Activated CD8-positive, alpha-beta T cell treated with anti-CD3 and anti-CD28 coated beads for 36 hours (primary cell): ENCODE results near the gene PLPPR5. TPM values are rescaled to one million over a fixed set of nuclear protein-coding genes. Genes with fewer than 3 reads are reported as not detected.
A peak's percentile ranks its signal among the peaks of the same experiment; 100 is the strongest.

Source experiments
- ATAC-seq: fragments of 200-7000 bp; cut with Tn5 transposase; one replicate; pipeline ENCODE4 v1.10.0; 2021; ENCODE audit warnings: mild to moderate bottlenecking, moderate library complexity
- CTCF ChIA-PET: fragments of 350-600 bp; sonication (Branson Sonifier 250); formaldehyde crosslinking; loops from one replicate; lab custom pipeline; 2021; ENCODE audit warnings: antibody characterized with exemption; lab: Charles Lee
- POLR2A ChIA-PET: fragments of 350-600 bp; sonication (Branson Sonifier 250); formaldehyde crosslinking; loops from one replicate; lab custom pipeline; 2021; ENCODE audit warnings: antibody characterized with exemption; lab: Charles Lee
- DNase-seq: peaks from one replicate; pipeline ENCODE4 v3.0.0-alpha.2; 2020
- H3K27ac Mint-ChIP-seq: one replicate; pipeline ENCODE4 v1.8.0; 2021; ENCODE audit warnings: mild to moderate bottlenecking, mixed read lengths
- H3K27me3 Mint-ChIP-seq: one replicate; pipeline ENCODE4 v1.8.0; 2021; ENCODE audit warnings: mixed read lengths
- H3K36me3 Mint-ChIP-seq: one replicate; pipeline ENCODE4 v1.8.0; 2021; ENCODE audit warnings: low read depth, mixed read lengths
- H3K4me1 Mint-ChIP-seq: one replicate; pipeline ENCODE4 v1.8.0; 2021; ENCODE audit warnings: low read depth, mixed read lengths
- H3K4me3 Mint-ChIP-seq: one replicate; pipeline ENCODE4 v1.8.0; 2021; ENCODE audit warnings: mild to moderate bottlenecking, moderate library complexity, mixed read lengths
- H3K9me3 Mint-ChIP-seq: one replicate; pipeline ENCODE4 v1.8.0; 2021; ENCODE audit warnings: mixed read lengths
- intact Hi-C: fragments of 100-400 bp; cut with micrococcal nuclease; formaldehyde crosslinking; loops from one replicate; pipeline ENCODE4 v1.10.0; 2022
- total RNA-seq, 2 experiments: library from RNA; stranded (reverse); gene quantifications; one replicate each; pipeline ENCODE4 v1.2.3, GENCODE V29; 2021
- TF ChIP-seq, protein P1 (sequence below): fragments of 200-600 bp; IDR thresholded peaks from one replicate; pipeline ENCODE4 v1.8.0; 2022; ENCODE audit warnings: antibody characterized with exemption, mild to moderate bottlenecking

Gene PLPPR5
- total RNA-seq, 2 experiments from 2014 or later: 0.07 TPM

DNA sequence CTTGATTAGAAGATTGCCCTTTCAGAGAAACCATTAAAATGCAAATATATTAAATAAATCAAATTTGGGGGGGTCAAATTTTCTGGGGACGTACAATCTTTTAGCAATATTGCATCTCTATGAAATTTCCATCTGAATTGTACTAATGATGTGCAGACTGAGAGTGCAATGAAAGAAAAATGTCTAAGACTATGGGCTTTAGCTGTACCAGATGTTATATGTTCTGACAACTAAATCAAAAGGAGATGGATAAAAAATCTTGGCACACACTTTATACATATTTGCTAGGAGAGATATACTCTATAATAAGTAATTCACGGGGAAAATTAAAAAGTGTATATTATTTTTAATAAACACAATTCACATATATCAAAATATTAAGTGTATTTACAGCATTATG lies 13.0 kb upstream of the PLPPR5 start:
- H3K9me3 Mint-ChIP-seq: no peaks in the 10 kb centered on the region
- TF ChIP-seq, protein P1, sequence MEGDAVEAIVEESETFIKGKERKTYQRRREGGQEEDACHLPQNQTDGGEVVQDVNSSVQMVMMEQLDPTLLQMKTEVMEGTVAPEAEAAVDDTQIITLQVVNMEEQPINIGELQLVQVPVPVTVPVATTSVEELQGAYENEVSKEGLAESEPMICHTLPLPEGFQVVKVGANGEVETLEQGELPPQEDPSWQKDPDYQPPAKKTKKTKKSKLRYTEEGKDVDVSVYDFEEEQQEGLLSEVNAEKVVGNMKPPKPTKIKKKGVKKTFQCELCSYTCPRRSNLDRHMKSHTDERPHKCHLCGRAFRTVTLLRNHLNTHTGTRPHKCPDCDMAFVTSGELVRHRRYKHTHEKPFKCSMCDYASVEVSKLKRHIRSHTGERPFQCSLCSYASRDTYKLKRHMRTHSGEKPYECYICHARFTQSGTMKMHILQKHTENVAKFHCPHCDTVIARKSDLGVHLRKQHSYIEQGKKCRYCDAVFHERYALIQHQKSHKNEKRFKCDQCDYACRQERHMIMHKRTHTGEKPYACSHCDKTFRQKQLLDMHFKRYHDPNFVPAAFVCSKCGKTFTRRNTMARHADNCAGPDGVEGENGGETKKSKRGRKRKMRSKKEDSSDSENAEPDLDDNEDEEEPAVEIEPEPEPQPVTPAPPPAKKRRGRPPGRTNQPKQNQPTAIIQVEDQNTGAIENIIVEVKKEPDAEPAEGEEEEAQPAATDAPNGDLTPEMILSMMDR: no peak
- ATAC-seq (no peak), DNase-seq (no peak)
- peaks cover 3% of the 10 kb centered on the region for H3K27me3 Mint-ChIP-seq
- CTCF ChIA-PET: no interaction called here
- H3K36me3 Mint-ChIP-seq: no peaks in the 10 kb centered on the region
- no peak overlapping the region for H3K27ac Mint-ChIP-seq
- intact Hi-C loops: no loop called here
- no peaks in the 10 kb centered on the region for H3K4me1 Mint-ChIP-seq
- POLR2A ChIA-PET: no interaction called here
- no peak overlapping the region for H3K4me3 Mint-ChIP-seq

DNA sequence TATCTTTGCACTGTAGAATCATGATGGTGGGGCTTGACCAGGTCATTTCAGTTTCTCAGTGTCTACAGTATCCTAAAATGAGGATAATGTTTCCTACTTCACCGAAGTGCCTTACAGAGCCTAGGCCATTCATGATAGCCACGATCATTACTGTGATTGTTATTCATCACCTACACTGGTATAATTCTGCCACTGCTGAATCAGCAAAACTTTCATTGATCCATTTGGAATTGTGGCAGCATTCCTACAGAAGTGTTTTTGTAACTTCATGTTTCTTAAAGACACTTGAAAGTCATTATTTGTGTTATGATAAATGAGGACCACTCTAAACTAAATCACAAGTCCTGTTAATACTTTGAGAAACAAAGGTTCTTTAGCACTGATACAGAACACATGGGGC lies 6.0 kb upstream of the PLPPR5 start:
- Mint-ChIP-seq H3K27me3 (peaks cover 20% of the 10 kb centered on the region), H3K36me3 (no peaks in the 10 kb centered on the region), H3K4me3 (no peak overlapping the region), H3K9me3 (no peaks in the 10 kb centered on the region), H3K27ac (no peak overlapping the region), H3K4me1 (no peaks in the 10 kb centered on the region)
- ChIA-PET POLR2A (no interaction called here), CTCF (no interaction called here)
- no peak for ATAC-seq
- intact Hi-C loops: no loop called here
- TF ChIP-seq, protein P1: no peak
- DNase-seq: no peak

DNA sequence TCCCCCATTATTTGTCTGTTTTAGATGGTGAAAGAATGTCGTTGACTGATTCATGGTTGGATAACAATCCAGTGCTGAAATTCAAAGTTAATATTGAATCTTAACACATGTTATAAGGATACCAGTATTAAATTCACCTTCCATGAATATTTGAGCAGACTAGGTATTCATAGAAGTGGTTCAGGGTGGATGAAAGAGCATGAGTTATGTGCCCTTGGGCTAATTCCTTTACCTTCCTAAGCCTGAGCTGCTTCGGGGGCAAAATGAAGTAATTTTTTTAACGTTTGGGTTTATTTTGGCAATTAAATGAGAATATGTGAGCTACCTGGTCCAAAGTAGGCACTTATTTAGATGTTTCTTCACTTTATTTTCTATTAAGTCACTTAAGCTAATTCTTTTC lies 2.7 kb upstream of the PLPPR5 start:
- ChIA-PET CTCF (interaction anchor here (0.9 kb wide), 1 partner anchor 213 kb away, joined by 3 read pairs; no protein-coding TSS in a partner anchor), POLR2A (no interaction called here)
- DNase-seq (no peak), ATAC-seq (no peak)
- no peaks in the 10 kb centered on the region for H3K36me3 Mint-ChIP-seq
- no peaks in the 10 kb centered on the region for H3K9me3 Mint-ChIP-seq
- no peak overlapping the region for H3K27ac Mint-ChIP-seq
- H3K4me3 Mint-ChIP-seq: no peak overlapping the region
- peaks cover 40% of the 10 kb centered on the region for H3K27me3 Mint-ChIP-seq
- TF ChIP-seq, protein P1: no peak
- intact Hi-C loops: no loop called here
- H3K4me1 Mint-ChIP-seq: peaks cover 3% of the 10 kb centered on the region

DNA sequence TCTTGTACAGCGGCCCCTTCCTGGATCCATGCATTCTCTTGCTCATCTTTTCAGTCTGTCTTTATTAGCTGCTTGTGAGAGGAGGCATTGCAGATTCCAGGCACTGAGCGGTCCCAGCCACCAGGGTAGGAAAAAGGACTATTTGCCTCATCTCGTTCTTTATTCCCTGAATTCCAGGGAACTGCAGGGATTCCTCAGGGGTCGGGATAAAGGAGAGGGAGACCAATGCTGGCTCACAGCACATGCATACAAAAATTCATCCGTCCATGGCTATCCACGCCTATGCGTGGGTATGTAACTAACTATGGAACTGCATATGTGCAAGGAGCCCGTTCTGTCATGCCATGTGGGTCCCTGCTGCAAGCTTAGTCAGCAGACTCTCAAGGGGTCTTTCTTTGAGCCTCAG lies 879 bp upstream of the PLPPR5 start:
- Mint-ChIP-seq H3K9me3 (no peaks in the 10 kb centered on the region), H3K4me1 (peaks cover 3% of the 10 kb centered on the region)

DNA sequence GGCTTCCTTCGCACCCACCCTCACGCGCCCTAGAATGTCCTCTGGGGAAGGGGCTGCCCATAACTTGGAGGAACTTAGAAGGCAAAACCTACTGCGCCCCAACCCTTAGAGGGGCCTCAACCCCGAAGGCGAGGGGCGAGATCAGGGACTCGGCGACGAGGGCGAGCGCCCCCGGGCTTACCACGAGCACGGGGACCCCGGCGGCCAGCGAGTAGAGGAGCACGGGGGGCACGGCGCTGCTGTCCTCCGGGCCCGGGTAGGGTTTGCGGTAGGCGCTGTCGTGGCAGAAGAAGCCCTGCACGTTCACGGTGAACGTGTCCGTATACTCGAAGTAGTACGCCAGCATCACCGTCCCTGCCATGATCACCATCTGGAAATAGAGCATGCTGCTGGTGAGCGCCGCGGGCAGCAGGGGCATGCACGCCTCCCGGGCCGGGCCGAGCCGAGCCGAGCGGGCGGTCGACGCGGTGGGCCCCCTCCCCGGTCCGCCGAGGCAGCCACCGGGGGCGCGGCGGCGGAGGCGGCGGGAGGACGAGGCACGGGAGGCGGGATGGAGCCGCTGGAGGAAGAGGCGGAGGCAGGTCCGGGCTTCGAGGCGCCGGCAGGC lies 304 bp downstream of the PLPPR5 start:
- POLR2A ChIA-PET: no interaction called here
- DNase-seq (peak; percentile 40), ATAC-seq (peak; percentile 69)
- Mint-ChIP-seq H3K9me3 (no peaks in the 10 kb centered on the region), H3K4me3 (peak overlapping the region; percentile 49), H3K27ac (no peak overlapping the region), H3K4me1 (peaks cover 3% of the 10 kb centered on the region), H3K27me3 (peaks cover 53% of the 10 kb centered on the region), H3K36me3 (no peaks in the 10 kb centered on the region)
- intact Hi-C loops: no loop called here
- TF ChIP-seq, protein P1: no peak
- CTCF ChIA-PET: interaction anchor here (1.4 kb wide), 1 partner anchor 12 kb away, joined by 3 read pairs; no protein-coding TSS in a partner anchor

More for the DNA sequence above, 879 bp upstream of the PLPPR5 start:
- TF ChIP-seq, protein P1: no peak
- Mint-ChIP-seq H3K36me3 (no peaks in the 10 kb centered on the region), H3K27me3 (peaks cover 45% of the 10 kb centered on the region), H3K4me3 (no peak overlapping the region), H3K27ac (no peak overlapping the region)
- ChIA-PET CTCF (interaction anchor here (0.6 to 1.4 kb wide), 2 partner anchors 14 to 50 kb away, joined by 3 read pairs; no protein-coding TSS in a partner anchor), POLR2A (interaction anchor here (1.0 kb wide), 1 partner anchor 35 kb away, joined by 3 read pairs; no protein-coding TSS in a partner anchor)
- DNase-seq: no peak
- intact Hi-C loops: no loop called here
- no peak for ATAC-seq
